HG03139 (cell line): ENCODE data around the gene TCF7L2.

Experiments used
- ATAC-seq: cut with Tn5 transposase; IDR thresholded peaks from one replicate; pipeline ENCODE4 v1.9.1; 2021; ENCODE audit not compliant: unreplicated experiment

TCF7L2 gene

DNA sequence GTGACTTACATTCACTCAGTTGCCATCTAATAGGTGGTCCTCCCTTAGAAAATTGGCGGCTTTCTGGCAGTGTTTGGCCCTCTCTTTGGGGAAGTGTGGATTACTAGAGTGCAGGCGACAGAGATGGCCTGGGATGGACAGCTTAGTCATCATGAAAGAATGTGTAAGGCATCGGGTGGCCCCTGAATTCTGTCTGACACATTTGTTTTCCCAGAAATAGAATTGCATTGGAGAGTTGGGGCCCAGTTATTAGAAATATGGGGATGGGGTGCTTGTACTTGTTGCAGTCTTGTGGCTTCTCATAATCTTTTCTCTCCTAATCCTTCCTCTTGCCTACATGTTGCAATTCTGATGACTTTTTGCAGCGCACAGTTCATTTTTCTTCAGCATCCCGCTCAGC is 13.8 kb downstream of the TCF7L2 start:
- no peak for ATAC-seq

DNA sequence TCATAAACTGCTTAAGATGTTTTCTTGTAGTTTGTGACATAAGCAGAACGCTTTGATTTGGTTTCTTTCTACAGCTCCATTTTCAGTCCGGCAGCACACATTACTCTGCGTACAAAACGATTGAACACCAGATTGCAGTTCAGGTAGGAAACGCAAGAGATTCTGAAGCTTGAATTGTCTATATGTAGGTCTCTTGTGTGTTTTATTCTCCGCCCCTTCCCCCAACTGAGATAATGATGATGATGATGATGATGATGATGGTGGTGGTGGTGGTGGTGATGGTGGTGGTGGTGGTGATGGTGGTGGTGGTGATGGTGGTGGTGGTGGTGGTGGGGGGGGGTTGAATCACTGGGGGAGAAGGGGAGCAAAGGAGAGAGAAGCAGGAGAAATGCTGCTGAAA is 14.4 kb downstream of the TCF7L2 start:
- ATAC-seq, result no peak

DNA sequence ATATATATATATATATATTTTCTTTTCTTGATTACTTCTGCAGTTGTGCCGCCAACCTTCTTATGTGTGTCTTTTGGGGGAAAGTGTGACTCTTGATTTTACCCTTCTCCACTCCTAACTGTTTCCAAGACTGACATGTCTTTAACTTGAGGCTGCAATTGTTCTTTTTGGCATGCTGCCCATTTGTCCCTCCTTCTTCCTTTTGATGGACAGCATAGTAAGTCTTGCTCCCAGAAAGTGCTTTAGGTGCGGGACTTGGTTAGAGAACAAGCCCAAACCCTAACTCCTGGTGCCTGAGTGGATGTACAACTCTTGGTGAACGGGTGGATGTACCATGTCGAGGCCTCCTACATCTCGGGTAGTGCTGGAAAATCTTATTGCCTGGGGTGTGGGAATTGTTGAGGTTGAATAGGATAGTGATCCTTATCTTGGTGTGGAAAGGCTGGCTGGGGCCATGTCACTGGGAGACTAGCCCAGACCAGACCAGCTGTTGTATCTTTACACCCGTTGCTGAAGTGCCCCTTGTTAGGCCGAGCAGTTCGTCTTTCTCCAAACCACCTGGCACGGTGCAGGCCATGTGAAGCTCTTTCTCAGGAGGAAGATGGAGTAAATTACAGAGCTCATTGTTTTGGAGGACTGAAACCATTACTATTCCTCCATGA is 16.3 kb downstream of the TCF7L2 start:
- ATAC-seq, result no peak

GRCh38 chr10:112967200-112967599 is 17.2 kb downstream of the TCF7L2 start:
- no peak for ATAC-seq

DNA sequence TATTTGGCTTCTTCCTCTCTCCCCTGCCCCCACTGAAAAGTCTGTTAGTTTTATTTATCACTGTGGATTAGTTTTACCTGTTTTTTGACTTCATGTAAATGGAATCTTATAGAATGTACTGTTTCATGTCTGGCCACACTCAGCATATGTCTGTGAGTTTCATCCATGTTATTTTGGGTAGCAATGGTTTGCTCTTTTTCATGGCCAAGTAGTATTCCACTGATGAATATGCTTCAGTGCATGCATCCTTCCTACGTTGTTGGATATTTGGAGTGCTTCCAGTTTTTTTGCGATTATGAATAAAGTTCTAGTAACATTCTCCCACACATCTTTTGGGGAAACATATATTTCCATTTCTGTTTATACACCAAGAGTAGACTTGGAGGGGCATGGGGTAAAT is 19.1 kb downstream of the TCF7L2 start:
- ATAC-seq, result no peak

- no peak for ATAC-seq
Measured at GRCh38 chr10:112969542-112969941, 19.5 kb downstream of the TCF7L2 start.

GRCh38 chr10:112970021-112970420 is 20.0 kb downstream of the TCF7L2 start:
- no peak for ATAC-seq

DNA sequence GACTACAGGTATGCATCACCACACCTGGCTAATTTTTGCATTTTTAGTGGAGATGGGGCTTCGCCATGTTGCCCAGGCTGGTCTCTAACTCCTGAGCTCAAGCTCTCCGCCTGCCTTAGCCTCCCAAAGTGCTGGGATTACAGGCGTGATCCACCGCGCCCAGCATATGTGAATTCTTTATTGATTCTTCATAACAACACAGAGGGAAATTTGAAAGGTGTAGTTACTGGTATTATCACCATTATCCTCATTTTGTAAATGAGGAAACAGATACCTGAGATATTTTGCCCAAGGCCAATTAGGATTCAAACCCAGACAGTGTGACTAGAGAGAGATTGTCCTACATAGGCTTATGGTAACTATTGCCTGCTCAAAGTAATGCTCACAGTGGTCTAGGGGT is 22.6 kb downstream of the TCF7L2 start:
- no peak for ATAC-seq

- ATAC-seq, result no peak
Measured at GRCh38 chr10:112973046-112973445, 23.0 kb downstream of the TCF7L2 start.

DNA sequence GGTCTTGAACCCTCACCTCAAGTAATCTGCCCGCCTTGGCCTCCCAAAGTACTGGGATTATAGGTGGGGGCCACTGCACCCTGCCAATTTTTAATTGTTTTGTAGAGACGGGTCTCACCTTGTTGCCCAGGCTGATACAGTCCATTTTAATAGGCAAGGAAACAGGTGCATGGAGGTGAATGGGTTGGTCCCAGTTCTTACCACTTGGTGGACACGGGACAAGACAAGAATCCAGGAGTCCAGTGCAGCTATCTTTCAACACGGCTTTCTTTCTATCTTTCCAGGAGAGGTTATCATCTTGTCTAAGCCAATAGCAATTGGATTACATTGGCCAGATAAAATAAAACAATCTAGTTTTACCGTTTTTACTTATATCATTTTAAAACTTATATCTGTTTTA is 23.8 kb downstream of the TCF7L2 start:
- no peak for ATAC-seq

- ATAC-seq, result no peak
Measured at GRCh38 chr10:112977426-112977898, 27.4 kb downstream of the TCF7L2 start.

DNA sequence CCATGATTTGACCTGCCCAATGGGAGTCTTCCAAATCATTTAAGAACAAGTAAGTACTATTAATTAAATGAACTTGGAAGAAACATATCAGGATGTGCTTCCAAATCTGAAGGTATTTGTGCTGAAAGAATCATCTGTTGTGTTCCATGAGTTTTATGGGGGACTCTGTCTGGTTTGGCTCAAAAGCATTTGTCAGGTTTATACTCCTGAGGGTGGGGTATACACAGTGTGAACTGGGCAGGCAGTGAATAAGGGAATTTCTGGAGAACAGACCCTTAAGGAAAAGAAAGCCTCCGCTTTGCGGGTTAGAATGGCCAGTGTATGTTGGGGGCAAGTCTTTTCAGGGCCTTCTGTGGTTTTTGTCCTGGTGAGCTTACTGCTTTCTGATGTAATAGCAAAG is 29.9 kb downstream of the TCF7L2 start:
- ATAC-seq, result no peak

GRCh38 chr10:112980937-112981336 is 30.9 kb downstream of the TCF7L2 start:
- ATAC-seq, result no peak

- ATAC-seq, result peak; percentile 95
Measured at GRCh38 chr10:112981553-112981952, 31.5 kb downstream of the TCF7L2 start.

GRCh38 chr10:112983444-112984056 is 33.5 kb downstream of the TCF7L2 start:
- no peak for ATAC-seq

- no peak for ATAC-seq
Measured at GRCh38 chr10:112984756-112985155, 34.7 kb downstream of the TCF7L2 start.

GRCh38 chr10:112985690-112986543 is 35.9 kb downstream of the TCF7L2 start:
- no peak for ATAC-seq

DNA sequence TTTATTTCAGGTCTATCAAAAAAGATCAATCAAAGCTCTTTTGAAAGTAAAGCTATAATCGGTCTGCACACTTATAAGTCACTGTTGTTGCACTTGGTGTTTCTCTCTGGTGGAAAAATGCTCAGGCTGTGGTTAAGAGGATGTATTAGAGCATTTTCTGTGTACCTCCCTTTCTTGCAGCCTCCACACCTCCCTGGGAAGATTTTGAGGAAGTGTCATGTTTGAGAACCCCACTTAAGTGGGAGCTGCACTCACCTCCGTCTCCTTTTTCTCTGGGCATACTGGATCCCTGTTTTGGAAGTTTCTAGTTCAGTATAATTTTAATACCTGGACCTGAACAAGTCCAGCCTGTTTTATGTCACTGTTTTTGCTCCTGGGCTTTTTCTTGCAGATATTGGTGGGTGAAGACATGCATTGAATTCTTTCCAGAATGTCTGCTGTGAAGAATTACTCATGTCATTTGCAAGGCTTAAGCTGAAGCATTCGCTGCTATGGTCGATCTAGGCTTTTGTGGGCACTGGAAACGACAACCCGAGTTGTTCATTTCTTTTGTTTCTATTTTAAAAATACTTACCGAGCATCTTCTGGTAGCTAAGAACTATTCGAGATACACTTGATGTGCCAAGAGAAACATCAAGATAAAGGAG is 36.6 kb downstream of the TCF7L2 start:
- no peak for ATAC-seq

DNA sequence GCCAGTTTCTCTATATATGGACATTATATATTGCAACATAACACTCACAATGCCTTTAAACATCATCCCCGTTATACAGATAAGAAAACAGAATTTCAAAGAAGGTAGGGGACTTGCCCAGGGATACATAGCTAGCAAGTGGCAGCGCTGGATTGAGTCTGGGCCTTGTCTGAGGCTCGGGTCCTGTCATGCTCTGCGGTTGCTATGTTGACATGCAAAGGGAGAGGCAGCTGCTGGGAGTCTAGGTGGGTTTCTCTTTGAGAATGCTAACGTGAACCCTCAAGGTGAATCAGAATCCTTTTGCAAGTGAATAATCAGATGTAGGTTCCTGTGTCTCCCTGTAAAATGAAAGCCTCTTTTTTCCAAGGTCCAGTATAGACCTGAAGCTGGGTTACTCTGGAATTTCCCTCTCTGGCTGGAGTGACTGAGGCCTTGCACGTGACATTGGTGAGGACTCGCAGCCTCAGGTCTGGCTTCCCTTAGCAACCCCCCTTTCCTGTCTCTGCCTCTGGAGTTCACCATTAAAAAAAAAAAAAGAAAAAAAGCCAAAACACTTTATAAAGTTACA is 38.9 kb downstream of the TCF7L2 start:
- no peak for ATAC-seq

- no peak for ATAC-seq
Measured at GRCh38 chr10:112989826-112990225, 39.8 kb downstream of the TCF7L2 start.

- ATAC-seq, result no peak
Measured at GRCh38 chr10:112990271-112990670, 40.2 kb downstream of the TCF7L2 start.
